Spleen (tissue), 11 donors: ENCODE measurements around the gene SWSAP1. TPM values are rescaled to one million over a fixed set of nuclear protein-coding genes. Genes with fewer than 3 reads are reported as not detected.

ENCODE experiments used
- DNase-seq: peaks from one replicate; pipeline ENCODE4 v3.0.0-alpha.2; 2020
- H3K27ac ChIP-seq, 8 donors: fragments of 200-600 bp; sonication (generic) in 7 of 8; 1 replicate in 4 of 8; 2 replicates in 4 of 8; pipeline versions ENCODE4 v1.5.0 to v1.8.0; 2016 to 2021; ENCODE audit warnings: inconsistent platforms in 4 of 8, mild to moderate bottlenecking in 4 of 8, moderate library complexity in 1 of 8
- H3K27me3 ChIP-seq, 7 donors: fragments of 200-600 bp; sonication (generic) in 6 of 7; replicated peaks in 1 of 7; 1 replicate in 4 of 7; 2 replicates in 3 of 7; pipeline versions ENCODE4 v1.5.0 to v1.8.0; 2016 to 2021; ENCODE audit warnings: inconsistent platforms in 3 of 7, mild to moderate bottlenecking in 1 of 7
- H3K36me3 ChIP-seq, 6 donors: fragments of 200-600 bp; sonication (generic) in 5 of 6; 1 replicate in 4 of 6; 2 replicates in 2 of 6; pipeline versions ENCODE4 v1.5.0 to v1.8.0; 2016 to 2021; ENCODE audit warnings: inconsistent platforms in 2 of 6
- H3K4me1 ChIP-seq, 6 donors: fragments of 200-600 bp; sonication (generic) in 5 of 6; 1 replicate in 3 of 6; 2 replicates in 3 of 6; pipeline versions ENCODE4 v1.5.0 to v1.8.0; 2016 to 2021; ENCODE audit warnings: inconsistent platforms in 3 of 6
- H3K4me3 ChIP-seq, 8 donors: fragments of 200-600 bp; sonication (generic) in 7 of 8; 1 replicate in 4 of 8; 2 replicates in 4 of 8; pipeline versions ENCODE4 v1.5.0 to v1.8.0; 2016 to 2021; ENCODE audit warnings: inconsistent platforms in 4 of 8, mild to moderate bottlenecking in 4 of 8, moderate library complexity in 2 of 8
- H3K9me3 ChIP-seq, 8 donors: fragments of 200-600 bp; sonication (generic) in 7 of 8; 1 replicate in 4 of 8; 2 replicates in 4 of 8; pipeline versions ENCODE4 v1.5.0 to v1.8.0; 2016 to 2021; ENCODE audit warnings: inconsistent platforms in 4 of 8
- POLR2A ChIP-seq, 3 donors: fragments of 450-650 bp; IDR thresholded peaks; one replicate each; pipeline ENCODE4 v1.5.1; 2017; ENCODE audit warnings: antibody characterized with exemption in 3 of 3, mild to moderate bottlenecking in 1 of 3
- POLR2AphosphoS5 ChIP-seq, 3 donors: sonication (generic); formaldehyde crosslinking; IDR thresholded peaks; one replicate each; pipeline ENCODE4 v1.5.1; 2017; ENCODE audit warnings: antibody characterized with exemption in 3 of 3
- WGBS, 5 donors: extraction: QIAGEN DNeasy Blood & Tissue Kit in 3 of 5; methylation state at CpG; one replicate each; pipeline versions ENCODE4 v1.1.5 to v1.1.7; 2013 to 2018; 5-methylcytosine and 5-hydroxymethylcytosine counted together
- intact Hi-C: fragments of 100-400 bp; cut with DNase I; formaldehyde crosslinking; loops from one replicate; pipeline ENCODE4 v1.15.0; 2023; ENCODE audit warnings: low total_unique reads
- polyA plus RNA-seq, 3 donors: library from polyadenylated mRNA; stranded (reverse); fragments of 200-250 nt; gene quantifications; one replicate each; pipeline ENCODE4 v1.2.1, GENCODE V29; 2013
- total RNA-seq, 7 donors: library from RNA; depleted of rRNA in 3 of 7; stranded (reverse); fragments of >200 nt in 3 of 7; fragmentation: NEBNext Ultra II Directional in 4 of 7; extraction: Animal tissue kit (Norgen Biotek cat#: 25700) in 4 of 7; gene quantifications; one replicate each; pipeline versions ENCODE4 v1.1.0 to v1.2.1, GENCODE V29; 2016 to 2021
- TF ChIP-seq, protein P1 (sequence below), 11 experiments: fragments of 200-600 bp in 7 of 11; fragments of 450-650 bp in 4 of 11; sonication (generic) in 4 of 11; IDR thresholded peaks in 8 of 11; conservative IDR thresholded peaks in 3 of 11; 1 replicate in 7 of 11; 2 replicates in 4 of 11; pipeline versions ENCODE4 v1.4.0 to v1.8.0; 2016 to 2021; ENCODE audit warnings: antibody characterized with exemption in 11 of 11, inconsistent platforms in 4 of 11, mild to moderate bottlenecking in 1 of 11
- donor health status: healthy with polysubstance abuse.
- donor health status: DM: no; HTN: no; CAD: no; lungs with moderate emphysema.
- donor health status: DM: no; HTN: no; CAD: no.
- donor health status: Bipolar disorder and iron deficiency.
- donor health status: healthy.
- donor health status: DM: no; HTN: no; CAD: no.
- donor health status: DM: yes; HTN: yes; CAD: no.

The SWSAP1 gene
- total and polyA plus RNA-seq, 10 donors, result 2.7 to 9.3 (median 4.7) TPM

DNA sequence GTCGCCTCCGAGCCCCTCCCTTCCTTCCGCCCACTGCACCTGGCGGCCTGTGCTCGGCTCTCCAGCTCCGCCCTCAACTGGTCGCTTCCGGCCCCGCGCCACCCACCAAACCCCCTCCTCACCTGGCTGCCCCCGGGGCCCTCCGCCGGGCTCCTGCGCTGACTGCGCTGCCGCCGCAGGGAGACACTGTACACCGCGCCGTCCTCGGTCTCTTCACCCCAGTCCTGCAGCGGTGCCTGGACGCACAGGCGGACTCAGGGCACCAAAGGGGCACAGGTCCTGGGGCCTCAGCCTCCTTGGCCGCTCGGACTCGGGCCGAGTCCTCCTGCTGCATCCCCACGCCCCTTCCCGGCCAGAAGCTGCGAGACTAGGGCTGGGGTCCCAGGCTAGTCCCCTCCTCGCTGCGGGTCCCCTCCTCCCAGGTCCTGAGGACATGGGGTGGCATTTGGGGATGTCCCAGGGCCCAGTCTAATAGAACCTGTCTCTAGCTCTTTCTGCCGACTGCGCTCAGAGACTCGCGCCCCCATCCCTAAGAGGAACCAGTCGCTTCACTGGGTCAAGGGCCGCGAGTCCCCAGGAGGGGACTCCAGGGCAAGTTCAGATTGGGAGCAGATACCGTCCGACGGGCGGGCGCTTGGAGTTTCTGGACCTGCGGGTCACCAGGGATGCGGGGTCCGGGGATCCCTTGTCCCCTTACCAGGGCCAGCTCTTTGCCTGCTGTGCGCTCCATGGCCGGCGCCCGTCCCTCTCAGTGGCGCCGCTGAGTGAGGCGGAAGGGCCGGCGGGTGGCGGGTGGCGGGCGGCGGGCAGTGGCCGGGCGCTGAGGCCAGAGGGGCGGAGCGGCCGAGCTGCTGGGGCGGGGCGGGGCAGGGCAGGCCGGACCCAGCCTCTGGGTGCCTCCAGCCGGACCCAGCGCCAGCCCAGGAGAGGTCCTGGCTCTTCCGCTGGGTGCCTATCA is 44.4 kb downstream of the SWSAP1 start, which contains the start of gene RGL3:
Gene RGL3 (minus strand): TSS at position 766 of the 958 bp plus-strand sequence. CDS start 36 bp downstream, at position 730.
- intact Hi-C loops, result no loop called here
- peak within 1 kb of the TSS in 7 of 8 donors; percentile 14 to 86 (median 73) for H3K27ac ChIP-seq
- peak; percentile 82 for DNase-seq

GRCh38 chr19:11420429-11421370 is 46.2 kb downstream of the SWSAP1 start:
- 3 to 4% (median 4%) methylated on average over 32 to 46 of the region's 46 CpGs for WGBS, 5 donors
- Histone ChIP-seq H3K4me1 (peaks cover 28 to 65% (median 57%) of the 10 kb centered on the region in 6 donors), H3K4me3 (peak overlapping the region; percentile 6 to 69 (median 34)), H3K36me3 (no peaks in the 10 kb centered on the region), H3K27ac (peak overlapping the region in 7 of 8 donors; percentile 29 to 86 (median 73)), H3K9me3 (no peaks in the 10 kb centered on the region), H3K27me3 (peaks cover 0 to 79% (median 59%) of the 10 kb centered on the region in 7 donors)
- DNase-seq, result peak; percentile 81
- TF ChIP-seq POLR2AphosphoS5 (IDR thresholded peaks at IDR 0.05) (peak; percentile 44 to 61 (median 57)), POLR2A (IDR thresholded peaks at IDR 0.05) (no peak)
- intact Hi-C loops, result no loop called here

More for the DNA sequence above, 44.4 kb downstream of the SWSAP1 start, which contains the start of gene RGL3:
- WGBS, 5 donors, result 4 to 6% (median 4%) methylated on average over 24 to 72 of the region's 72 CpGs
- Histone ChIP-seq H3K36me3 (no peaks in the 10 kb centered on the region), H3K4me3 (peak within 1 kb of the TSS; percentile 19 to 71 (median 40)), H3K9me3 (no peaks in the 10 kb centered on the region), H3K27me3 (peaks cover 0 to 74% (median 55%) of the 10 kb centered on the region in 7 donors), H3K4me1 (peaks cover 28 to 61% (median 56%) of the 10 kb centered on the region in 6 donors)
- peak in 1 of 3 donors; percentile 29 for TF ChIP-seq POLR2A (IDR thresholded peaks at IDR 0.05)
- TF ChIP-seq POLR2AphosphoS5 (IDR thresholded peaks at IDR 0.05), result peak; percentile 37 to 78 (median 53)
- TF ChIP-seq, protein P1, sequence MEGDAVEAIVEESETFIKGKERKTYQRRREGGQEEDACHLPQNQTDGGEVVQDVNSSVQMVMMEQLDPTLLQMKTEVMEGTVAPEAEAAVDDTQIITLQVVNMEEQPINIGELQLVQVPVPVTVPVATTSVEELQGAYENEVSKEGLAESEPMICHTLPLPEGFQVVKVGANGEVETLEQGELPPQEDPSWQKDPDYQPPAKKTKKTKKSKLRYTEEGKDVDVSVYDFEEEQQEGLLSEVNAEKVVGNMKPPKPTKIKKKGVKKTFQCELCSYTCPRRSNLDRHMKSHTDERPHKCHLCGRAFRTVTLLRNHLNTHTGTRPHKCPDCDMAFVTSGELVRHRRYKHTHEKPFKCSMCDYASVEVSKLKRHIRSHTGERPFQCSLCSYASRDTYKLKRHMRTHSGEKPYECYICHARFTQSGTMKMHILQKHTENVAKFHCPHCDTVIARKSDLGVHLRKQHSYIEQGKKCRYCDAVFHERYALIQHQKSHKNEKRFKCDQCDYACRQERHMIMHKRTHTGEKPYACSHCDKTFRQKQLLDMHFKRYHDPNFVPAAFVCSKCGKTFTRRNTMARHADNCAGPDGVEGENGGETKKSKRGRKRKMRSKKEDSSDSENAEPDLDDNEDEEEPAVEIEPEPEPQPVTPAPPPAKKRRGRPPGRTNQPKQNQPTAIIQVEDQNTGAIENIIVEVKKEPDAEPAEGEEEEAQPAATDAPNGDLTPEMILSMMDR (IDR thresholded peaks at IDR 0.05 in 8 of 11, conservative IDR thresholded peaks at IDR 0.05 in 3 of 11), result no peak

- no peaks in the 10 kb centered on the region for H3K9me3 ChIP-seq
- H3K27me3 ChIP-seq, result peaks cover 0 to 78% (median 59%) of the 10 kb centered on the region in 7 donors
- 8 to 15% (median 11%) methylated on average over 30 to 36 of the region's 36 CpGs for WGBS, 5 donors
- TF ChIP-seq POLR2AphosphoS5 (IDR thresholded peaks at IDR 0.05) (peak in 1 of 3 donors; percentile 17), POLR2A (IDR thresholded peaks at IDR 0.05) (no peak)
- peak overlapping the region in 7 of 8 donors; percentile 6 to 69 (median 36) for H3K4me3 ChIP-seq
- H3K36me3 ChIP-seq, result no peaks in the 10 kb centered on the region
- H3K27ac ChIP-seq, result peak overlapping the region in 6 of 8 donors; percentile 67 to 86 (median 78)
- intact Hi-C loops, result no loop called here
- DNase-seq, result peak; percentile 85
- peaks cover 28 to 65% (median 57%) of the 10 kb centered on the region in 6 donors for H3K4me1 ChIP-seq
Measured at GRCh38 chr19:11421371-11422098, 47.1 kb downstream of the SWSAP1 start.

- no peaks in the 10 kb centered on the region for H3K9me3 ChIP-seq
- TF ChIP-seq, protein P1 (IDR thresholded peaks at IDR 0.05 in 8 of 11, conservative IDR thresholded peaks at IDR 0.05 in 3 of 11), result no peak
- peak; percentile 70 to 83 (median 82) for TF ChIP-seq POLR2AphosphoS5 (IDR thresholded peaks at IDR 0.05)
- TF ChIP-seq POLR2A (IDR thresholded peaks at IDR 0.05), result no peak
Measured at GRCh38 chr19:11422163-11423065, 47.9 kb downstream of the SWSAP1 start.

More at GRCh38 chr19:11422163-11423065, 47.9 kb downstream of the SWSAP1 start:
- peak; percentile 96 for DNase-seq
- H3K4me3 ChIP-seq, result peak overlapping the region; percentile 6 to 69 (median 33)
- peaks cover 28 to 65% (median 57%) of the 10 kb centered on the region in 6 donors for H3K4me1 ChIP-seq
- no peaks in the 10 kb centered on the region for H3K36me3 ChIP-seq
- intact Hi-C loops, result no loop called here
- peak overlapping the region in 5 of 8 donors; percentile 36 to 86 (median 84) for H3K27ac ChIP-seq
- WGBS, 5 donors, result 4 to 10% (median 4%) methylated on average over 23 to 56 of the region's 56 CpGs
- peaks cover 0 to 70% (median 59%) of the 10 kb centered on the region in 7 donors for H3K27me3 ChIP-seq
